GM19438 (cell line): ENCODE results near the gene ZNF736.
"Not testable (repeated sequence)": the region's sequence is repeated elsewhere in the genome, so short reads cannot be mapped to it uniquely, and the experiment has no call there.

ENCODE experiments used
- ATAC-seq: cut with Tn5 transposase; IDR thresholded peaks from one replicate; pipeline ENCODE4 v1.9.1; 2021; ENCODE audit warnings: low read depth; ENCODE audit not compliant: unreplicated experiment

ZNF736 gene

DNA sequence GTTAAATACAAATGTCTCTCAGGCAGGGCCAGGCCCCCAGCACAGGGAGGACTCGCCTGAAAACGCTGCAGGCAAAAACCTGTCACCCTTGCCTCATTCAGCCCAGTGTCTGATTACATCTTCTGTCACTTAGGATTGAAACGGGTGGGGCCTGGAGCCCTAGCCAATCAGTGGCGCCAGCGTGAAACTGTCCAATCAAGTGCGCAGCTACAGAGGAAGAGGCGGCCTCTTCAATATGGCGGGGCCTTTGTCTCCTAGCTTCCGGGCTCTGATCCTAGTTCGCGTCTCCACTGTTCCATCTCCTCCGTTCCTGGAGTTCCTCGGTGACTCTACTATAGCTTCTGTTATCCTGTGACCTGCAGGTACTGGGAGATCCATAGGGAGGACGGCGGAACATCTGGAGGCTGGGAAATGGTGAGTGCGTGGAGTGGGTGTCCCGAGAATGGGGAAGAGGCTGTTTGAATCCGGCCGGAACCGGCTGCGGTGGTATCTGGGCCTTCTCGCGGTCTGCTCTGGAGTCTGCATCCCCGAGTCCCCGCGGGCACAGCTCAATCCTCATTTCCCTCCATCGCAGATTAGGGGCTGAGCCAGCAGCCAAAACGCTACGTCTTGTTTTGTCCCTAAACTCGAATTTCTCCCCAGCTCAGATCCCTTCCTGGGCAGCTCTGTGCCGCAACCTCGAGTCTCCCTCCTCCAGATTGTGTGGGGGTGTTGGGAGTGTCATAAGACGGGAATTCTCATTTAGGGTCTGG, at the start of gene ZNF736:
ZNF736 (plus strand) TSS at position 222 of the 752 bp plus-strand sequence; CDS start at position 412, 190 bp downstream.
- ATAC-seq: peak; percentile 100

- ATAC-seq: no peak
Measured at GRCh38 chr7:64266341-64266919, 47.3 kb upstream of the ZNF736 start.

DNA sequence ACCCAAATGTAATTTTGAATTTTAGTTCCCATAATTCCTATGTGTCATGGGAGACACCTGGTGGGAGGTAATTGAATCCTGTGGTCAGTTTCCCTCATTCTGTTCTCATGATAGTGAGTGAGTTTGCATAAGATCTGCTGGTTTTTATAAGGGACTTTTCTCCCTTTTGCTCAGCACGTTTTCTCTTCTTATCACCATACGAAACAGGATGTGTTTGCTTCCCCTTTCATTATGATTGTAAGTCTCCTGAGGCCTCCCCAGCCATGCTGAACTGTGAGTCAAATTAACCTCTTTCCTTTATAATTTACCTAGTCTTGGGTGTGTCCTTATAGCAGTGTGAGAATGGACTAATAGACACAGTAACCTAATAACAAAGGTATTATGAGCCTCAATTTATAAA, 36.1 kb upstream of the ZNF736 start:
- ATAC-seq: no peak

- no peak for ATAC-seq
Measured at GRCh38 chr7:64294701-64295420, 18.9 kb upstream of the ZNF736 start.

GRCh38 chr7:64297418-64297817, 16.3 kb upstream of the ZNF736 start:
- ATAC-seq: not testable (repeated sequence)

GRCh38 chr7:64300641-64301405, 12.9 kb upstream of the ZNF736 start:
- ATAC-seq: no peak

DNA sequence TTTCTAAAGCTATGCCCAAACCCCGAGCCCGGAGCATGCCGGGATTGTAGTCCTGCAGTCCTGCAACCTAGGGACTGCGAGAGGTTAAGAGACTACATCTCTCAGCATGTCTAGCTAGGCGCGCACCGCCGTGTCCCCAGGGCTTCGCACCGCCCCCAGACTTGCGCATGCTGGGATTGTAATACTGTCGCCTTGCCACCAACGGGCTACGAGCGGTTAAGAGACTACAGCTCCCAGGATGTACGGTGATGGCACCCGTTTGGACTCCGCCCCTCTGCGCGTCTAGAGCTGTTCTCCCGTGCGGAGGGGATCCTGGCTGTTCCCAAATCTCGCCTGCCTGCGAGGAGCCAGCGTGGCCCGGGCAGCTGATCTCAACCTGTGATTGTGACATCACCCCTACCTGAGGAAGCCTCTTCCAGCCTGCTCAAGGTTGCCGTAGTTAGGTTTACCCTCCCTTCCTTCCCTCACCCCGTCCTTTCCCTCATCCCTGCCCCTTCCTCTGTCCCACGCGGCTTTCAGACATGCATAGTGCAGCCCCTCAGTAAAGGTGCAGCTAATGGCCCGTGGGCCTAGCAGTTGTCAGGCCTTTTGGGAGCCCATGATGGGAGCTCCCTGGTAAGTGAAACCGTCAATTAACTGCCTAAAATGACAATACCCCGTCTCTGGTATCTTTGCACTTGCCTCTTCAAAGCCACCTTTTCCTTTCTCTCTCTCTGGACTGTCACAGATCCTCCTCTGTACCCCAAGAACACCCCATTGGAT, 6.3 kb upstream of the ZNF736 start:
- ATAC-seq: peak; percentile 98

DNA sequence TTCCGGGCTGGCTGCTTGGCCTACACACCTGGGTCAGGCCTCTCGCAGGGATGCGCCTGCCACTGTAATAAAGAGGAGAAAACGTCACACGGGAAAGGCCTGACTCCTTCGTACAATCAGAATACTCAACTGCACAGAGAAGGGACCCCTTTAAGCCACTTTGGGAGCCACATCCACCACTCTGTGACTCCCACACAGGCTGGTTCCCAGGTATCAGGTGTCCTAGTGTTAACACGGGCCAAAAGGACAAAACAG, 5.8 kb upstream of the ZNF736 start:
- ATAC-seq: no peak

- ATAC-seq: no peak
Measured at GRCh38 chr7:64310426-64310825, 3.3 kb upstream of the ZNF736 start.

DNA sequence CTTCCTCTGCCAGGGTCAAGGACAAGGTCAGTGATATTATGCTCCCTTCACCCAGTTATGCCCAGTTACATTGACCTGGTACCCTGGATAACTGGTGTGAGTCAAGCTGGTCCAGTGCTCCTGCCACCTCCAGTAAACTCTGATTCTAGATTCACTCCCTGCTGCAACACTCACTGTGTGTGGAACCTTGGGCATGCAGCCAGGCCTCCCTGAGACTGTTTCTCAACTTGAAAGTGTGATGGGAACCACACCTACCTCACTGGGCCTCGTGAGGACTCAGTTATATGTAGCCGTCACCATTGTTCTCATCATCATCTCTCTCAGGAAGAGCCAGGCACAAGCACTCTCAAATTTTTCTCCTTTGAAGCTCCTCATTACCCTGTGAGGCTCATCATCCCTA, 935 bp upstream of the ZNF736 start:
- no peak for ATAC-seq

- ATAC-seq: no peak
Measured at GRCh38 chr7:64314566-64314965, 805 bp downstream of the ZNF736 start.

DNA sequence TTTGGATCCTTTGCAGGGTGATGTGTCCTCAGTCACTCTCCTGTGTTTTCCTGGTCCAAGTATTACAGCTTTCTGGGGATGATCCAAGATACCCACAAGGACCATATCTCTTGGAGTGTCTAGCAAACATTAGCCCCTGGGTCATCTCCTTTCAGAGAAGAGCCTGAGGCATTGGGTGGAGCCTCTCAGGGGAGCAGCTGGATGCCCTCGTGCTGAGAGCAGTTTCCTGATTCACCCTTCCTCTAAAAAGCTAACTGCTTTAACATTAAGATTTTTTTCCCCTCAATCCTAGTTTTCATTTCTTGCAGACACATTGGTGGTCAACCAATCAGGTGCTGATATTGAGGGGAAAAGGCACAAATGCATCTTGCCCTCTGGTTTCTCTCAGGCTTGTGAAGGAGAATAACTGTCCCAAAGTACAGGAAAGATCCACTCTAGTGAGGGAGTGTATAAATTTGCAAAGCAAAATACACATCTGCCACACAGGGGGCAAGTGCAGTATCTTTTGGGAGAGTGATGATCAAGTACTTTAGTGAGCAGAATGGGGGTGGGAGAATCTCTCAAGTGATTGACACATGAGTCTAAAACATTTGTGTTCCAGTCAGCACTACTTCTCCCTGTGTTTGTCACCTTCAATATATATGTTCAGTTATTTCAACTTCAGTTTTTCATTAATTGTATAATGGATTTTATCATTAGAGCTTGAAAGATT, 2.4 kb downstream of the ZNF736 start:
- ATAC-seq: not testable (repeated sequence)

GRCh38 chr7:64320547-64321513, 7.1 kb downstream of the ZNF736 start:
- ATAC-seq: no peak

DNA sequence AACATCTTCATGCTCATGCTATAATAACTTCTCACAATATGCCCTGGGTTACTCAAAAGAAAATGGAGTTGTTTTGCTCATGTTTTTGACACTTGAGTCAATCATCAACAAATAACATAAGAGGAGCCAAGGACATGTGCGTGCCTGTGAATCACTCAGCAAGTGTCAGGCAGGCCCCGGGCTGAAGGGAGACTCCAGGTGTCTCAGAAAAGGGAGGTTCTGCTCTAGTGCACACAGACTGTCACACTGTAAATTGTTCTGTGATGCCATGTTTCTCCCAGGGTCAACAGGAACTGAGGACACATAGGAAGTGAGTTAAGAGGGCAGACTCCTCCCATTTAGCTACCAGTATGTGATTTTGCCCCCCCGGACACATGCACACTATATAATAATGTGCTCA, 10.4 kb downstream of the ZNF736 start:
- not testable (repeated sequence) for ATAC-seq

DNA sequence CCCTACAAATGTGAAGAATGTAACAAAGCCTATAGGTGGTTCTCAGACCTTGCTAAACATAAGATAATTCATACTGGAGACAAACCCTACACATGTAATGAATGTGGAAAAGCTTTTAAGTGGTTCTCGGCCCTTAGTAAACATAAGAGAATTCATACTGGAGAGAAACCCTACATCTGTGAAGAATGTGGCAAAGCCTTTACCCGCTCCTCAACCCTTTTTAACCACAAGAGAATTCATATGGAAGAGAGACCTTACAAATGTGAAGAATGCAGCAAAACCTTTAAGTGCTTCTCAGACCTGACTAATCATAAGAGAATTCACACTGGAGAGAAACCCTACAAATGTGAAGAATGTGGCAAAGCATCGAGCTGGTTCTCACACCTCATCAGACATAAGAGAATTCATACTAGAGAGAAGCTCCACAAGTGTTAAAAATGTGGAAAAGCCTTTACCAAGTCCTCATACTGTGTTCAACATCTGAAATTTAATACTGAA, 35.0 kb downstream of the ZNF736 start:
- not testable (repeated sequence) for ATAC-seq

- ATAC-seq: no peak
Measured at GRCh38 chr7:64359543-64359942, 45.8 kb downstream of the ZNF736 start.

DNA sequence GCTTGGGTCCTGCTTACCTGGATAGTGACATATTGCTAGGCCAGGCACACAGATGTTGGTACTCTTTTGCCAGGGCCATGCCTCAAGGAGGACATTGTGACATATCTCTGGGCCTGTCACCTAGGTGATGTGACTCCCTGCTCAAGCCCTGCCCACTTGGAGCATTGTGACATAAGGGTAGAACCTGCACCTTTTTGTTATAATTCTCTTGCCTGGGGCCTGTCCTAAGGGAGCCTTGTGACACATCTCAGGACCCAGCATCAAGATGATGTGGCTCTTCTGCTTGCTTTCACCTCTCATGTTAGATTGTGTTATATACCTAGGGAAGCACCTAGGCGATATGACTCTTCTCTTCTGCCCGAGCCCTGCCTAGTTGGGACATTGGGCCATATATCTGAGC, 57.4 kb downstream of the ZNF736 start:
- ATAC-seq: no peak

- no peak for ATAC-seq
Measured at GRCh38 chr7:64373017-64373416, 59.3 kb downstream of the ZNF736 start.

DNA sequence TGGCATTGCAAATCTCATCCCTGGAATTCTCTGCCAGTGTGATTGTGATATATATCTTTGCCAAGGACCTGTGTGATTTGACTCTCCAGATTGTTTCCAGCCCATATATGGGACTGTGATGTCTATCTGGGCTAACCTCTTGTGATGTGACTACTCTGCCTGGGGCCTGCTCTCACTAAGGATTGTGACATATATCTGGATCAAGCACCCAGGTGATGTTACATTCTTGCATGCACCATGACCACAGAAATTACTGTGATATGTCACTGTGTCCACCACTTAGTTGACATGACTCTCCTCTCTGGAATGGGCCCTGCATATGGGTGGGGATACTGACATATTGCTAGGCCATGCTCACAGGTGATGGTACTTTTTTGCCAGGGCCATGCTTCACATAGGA, 86.6 kb downstream of the ZNF736 start:
- no peak for ATAC-seq
